Adrenal gland (tissue), 5 donors: Measurements from ENCODE around the gene LTA.

Source experiments
- CTCF ChIP-seq, 6 experiments: fragments of 450-650 bp in 4 of 6; fragments of 200-600 bp in 2 of 6; sonication (generic) in 1 of 6; IDR thresholded peaks; 1 replicate in 5 of 6; 2 replicates in 1 of 6; pipeline versions ENCODE4 v1.5.1 to v1.8.0; 2016 to 2021; ENCODE audit warnings: antibody characterized with exemption in 6 of 6, mild to moderate bottlenecking in 2 of 6, moderate library complexity in 1 of 6
- POLR2A ChIP-seq, 2 donors: fragments of 450-650 bp; IDR thresholded peaks; one replicate each; pipeline ENCODE4 v1.6.1; 2017; ENCODE audit warnings: antibody characterized with exemption in 2 of 2, mild to moderate bottlenecking in 2 of 2, moderate library complexity in 1 of 2
- donor health status: DM: no; HTN: no; CAD: no.

- TF ChIP-seq CTCF (IDR thresholded peaks at IDR 0.05): no peak
- no peak for TF ChIP-seq POLR2A (IDR thresholded peaks at IDR 0.05)
Observed at GRCh38 chr6:31535538-31536324, 36.4 kb upstream of the LTA start.
